Measurements from ENCODE around the gene PARP3. TPM values are rescaled to one million over a fixed set of nuclear protein-coding genes. Genes with fewer than 3 reads are reported as not detected.

PARP3 gene
- total RNA-seq, 1 donor from 2014 or later: 18.0 TPM

GRCh38 chr3:51945031-51945840, 3.1 kb downstream of the PARP3 start:
- no peak for ATAC-seq
- no peak for DNase-seq (ENCODE audit: low spot score)
- intact Hi-C loops (cut with DNase I): no loop called here

GRCh38 chr3:51945926-51946705, 4.0 kb downstream of the PARP3 start:
- intact Hi-C loops (cut with DNase I): no loop called here
- no peak for DNase-seq (ENCODE audit: low spot score)
- no peak for ATAC-seq

GRCh38 chr3:51946796-51947195, 4.6 kb downstream of the PARP3 start:
- intact Hi-C loops (cut with DNase I): no loop called here
- DNase-seq (ENCODE audit: low spot score) (no peak), ATAC-seq (no peak)

- intact Hi-C loops (cut with DNase I): no loop called here
- DNase-seq (ENCODE audit: low spot score) (no peak), ATAC-seq (no peak)
Observed at GRCh38 chr3:51947215-51947900, 5.2 kb downstream of the PARP3 start.

GRCh38 chr3:51948016-51948580, 5.9 kb downstream of the PARP3 start:
- ATAC-seq: no peak
- DNase-seq (ENCODE audit: low spot score): no peak
- intact Hi-C loops (cut with DNase I): no loop called here

- DNase-seq (ENCODE audit: low spot score) (no peak), ATAC-seq (no peak)
- intact Hi-C loops (cut with DNase I): no loop called here
Observed at GRCh38 chr3:51949121-51949520, 7.0 kb downstream of the PARP3 start.

- DNase-seq (ENCODE audit: low spot score) (no peak), ATAC-seq (no peak)
- intact Hi-C loops (cut with DNase I): no loop called here
Observed at GRCh38 chr3:51950899-51951298, 8.7 kb downstream of the PARP3 start.

- intact Hi-C loops (cut with DNase I): no loop called here
- no peak for DNase-seq (ENCODE audit: low spot score)
- no peak for ATAC-seq
Observed at GRCh38 chr3:51953445-51953844, 11.3 kb downstream of the PARP3 start.

- intact Hi-C loops (cut with DNase I): no loop called here
- DNase-seq (ENCODE audit: low spot score): no peak
- no peak for ATAC-seq
Observed at GRCh38 chr3:51954105-51954504, 11.9 kb downstream of the PARP3 start.

GRCh38 chr3:51954713-51955112, 12.6 kb downstream of the PARP3 start:
- DNase-seq (ENCODE audit: low spot score) (no peak), ATAC-seq (no peak)
- intact Hi-C loops (cut with DNase I): no loop called here

- DNase-seq (ENCODE audit: low spot score) (peak; percentile 56), ATAC-seq (peak; percentile 2)
- intact Hi-C loops (cut with DNase I): no loop called here
Observed at GRCh38 chr3:51955175-51955892, 13.2 kb downstream of the PARP3 start, which contains the start of gene GPR62. TSS of gene GPR62 (plus strand) at chr3:51955381. CDS start at chr3:51955653, 272 bp downstream.

- ATAC-seq (peak; percentile 75), DNase-seq (ENCODE audit: low spot score) (peak; percentile 73)
- intact Hi-C loops (cut with DNase I): no loop called here
Observed at GRCh38 chr3:51955893-51956770, 14.0 kb downstream of the PARP3 start.

GRCh38 chr3:51957520-51958205, 15.5 kb downstream of the PARP3 start:
- ATAC-seq (no peak), DNase-seq (ENCODE audit: low spot score) (no peak)
- intact Hi-C loops (cut with DNase I): no loop called here

- intact Hi-C loops (cut with DNase I): no loop called here
- DNase-seq (ENCODE audit: low spot score) (no peak), ATAC-seq (no peak)
Observed at GRCh38 chr3:51958603-51959521, 16.7 kb downstream of the PARP3 start.

GRCh38 chr3:51959651-51960050, 17.5 kb downstream of the PARP3 start:
- no peak for DNase-seq (ENCODE audit: low spot score)
- no peak for ATAC-seq
- intact Hi-C loops (cut with DNase I): no loop called here

- ATAC-seq: no peak
- intact Hi-C loops (cut with DNase I): no loop called here
- no peak for DNase-seq (ENCODE audit: low spot score)
Observed at GRCh38 chr3:51960386-51960785, 18.2 kb downstream of the PARP3 start.

Data from sciatic nerve (tissue), 2 donors.